Hematopoietic multipotent progenitor cell treated with erythropoietin and hydrocortisone succinate and interleukin-3 and kit ligand, for 6 days (in vitro differentiated cells): ENCODE measurements around the gene PXDN.

Source experiments
- DNase-seq: peaks from one replicate; pipeline ENCODE4 v3.0.0-alpha.2; 2015

The PXDN gene

DNA sequence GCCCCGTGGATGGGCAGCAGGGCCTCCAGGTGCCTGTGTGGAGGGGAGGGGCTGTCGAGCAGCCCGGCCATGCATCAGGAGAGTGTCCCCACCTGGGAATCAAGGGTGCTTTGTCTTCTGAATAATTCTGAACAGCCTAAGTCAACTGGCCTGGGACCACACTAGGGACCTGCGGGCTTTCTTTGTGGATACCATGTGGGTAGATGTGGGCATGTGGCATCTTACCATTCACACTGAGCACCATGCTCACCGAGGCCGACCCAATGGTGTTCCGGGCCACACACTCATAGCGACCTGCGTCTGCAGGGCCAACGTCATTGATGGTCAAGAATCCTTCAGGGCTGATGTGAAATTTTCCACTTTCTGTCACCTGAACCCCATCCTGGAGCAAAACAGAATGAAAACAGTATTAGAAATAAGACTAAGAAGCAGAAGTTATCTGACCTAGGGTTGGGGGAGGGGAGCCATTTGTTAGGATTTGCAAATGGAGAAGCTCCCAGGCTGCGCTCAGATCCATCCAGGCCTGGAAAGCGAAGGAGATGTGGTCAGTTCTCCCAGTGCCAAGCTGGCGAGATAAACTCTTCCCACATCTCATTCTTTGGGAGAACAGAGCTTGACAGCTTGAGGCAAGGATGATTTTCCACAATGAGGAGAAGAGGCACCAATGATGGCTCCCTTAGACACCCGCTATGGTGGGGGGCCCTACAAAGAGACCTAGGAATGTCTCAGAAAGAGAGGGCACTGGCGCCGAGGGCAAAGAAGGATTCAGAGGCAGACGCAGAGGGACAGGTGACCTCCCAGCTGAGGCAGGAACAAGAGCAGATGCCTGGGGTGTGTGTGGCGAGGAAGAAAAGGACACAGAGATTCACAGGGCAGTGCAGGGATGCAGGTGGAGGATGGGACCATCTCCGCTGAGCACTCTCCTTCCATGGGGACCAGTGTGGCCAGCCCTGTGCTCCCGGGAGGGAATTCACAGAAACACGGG, 83.4 kb downstream of the PXDN start:
- DNase-seq = no peak

GRCh38 chr2:1659951-1660565, 84.3 kb downstream of the PXDN start:
- DNase-seq = no peak

DNA sequence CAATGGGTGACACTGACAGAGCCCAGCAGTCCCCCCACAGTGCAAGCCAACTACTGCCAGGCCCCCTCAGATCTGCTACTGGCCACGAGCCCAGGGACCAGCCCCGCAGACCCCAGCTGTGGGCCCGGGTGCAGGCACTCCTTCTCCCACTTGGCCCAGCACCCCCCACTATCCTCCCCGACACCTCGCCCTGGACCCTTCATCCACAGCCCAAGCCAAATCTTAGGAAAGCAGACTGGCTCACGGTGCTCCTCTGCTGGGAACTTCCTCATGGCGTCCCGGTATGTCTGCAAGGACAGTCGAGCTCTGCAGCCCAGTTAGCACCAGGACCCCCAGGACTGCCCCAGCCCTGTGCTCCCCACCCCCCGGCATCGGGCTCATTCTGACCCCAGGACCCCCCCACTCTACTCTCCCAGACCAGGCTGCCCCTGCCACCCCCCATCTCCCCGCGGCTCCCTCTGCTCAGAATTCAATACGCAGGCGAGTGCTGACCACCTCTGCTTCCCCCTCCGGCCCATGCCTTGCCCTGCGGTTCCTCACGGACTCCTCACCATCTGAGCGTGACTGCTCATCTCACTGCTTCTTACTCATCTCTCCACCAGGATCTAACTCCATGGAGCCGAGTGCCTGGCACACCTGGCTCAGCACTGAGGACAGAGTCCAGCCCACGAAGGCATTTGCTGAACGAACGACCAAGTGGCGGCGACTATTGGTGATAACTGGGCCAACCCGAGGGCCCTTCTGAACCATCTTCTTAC, 85.7 kb downstream of the PXDN start:
- no peak for DNase-seq

DNA sequence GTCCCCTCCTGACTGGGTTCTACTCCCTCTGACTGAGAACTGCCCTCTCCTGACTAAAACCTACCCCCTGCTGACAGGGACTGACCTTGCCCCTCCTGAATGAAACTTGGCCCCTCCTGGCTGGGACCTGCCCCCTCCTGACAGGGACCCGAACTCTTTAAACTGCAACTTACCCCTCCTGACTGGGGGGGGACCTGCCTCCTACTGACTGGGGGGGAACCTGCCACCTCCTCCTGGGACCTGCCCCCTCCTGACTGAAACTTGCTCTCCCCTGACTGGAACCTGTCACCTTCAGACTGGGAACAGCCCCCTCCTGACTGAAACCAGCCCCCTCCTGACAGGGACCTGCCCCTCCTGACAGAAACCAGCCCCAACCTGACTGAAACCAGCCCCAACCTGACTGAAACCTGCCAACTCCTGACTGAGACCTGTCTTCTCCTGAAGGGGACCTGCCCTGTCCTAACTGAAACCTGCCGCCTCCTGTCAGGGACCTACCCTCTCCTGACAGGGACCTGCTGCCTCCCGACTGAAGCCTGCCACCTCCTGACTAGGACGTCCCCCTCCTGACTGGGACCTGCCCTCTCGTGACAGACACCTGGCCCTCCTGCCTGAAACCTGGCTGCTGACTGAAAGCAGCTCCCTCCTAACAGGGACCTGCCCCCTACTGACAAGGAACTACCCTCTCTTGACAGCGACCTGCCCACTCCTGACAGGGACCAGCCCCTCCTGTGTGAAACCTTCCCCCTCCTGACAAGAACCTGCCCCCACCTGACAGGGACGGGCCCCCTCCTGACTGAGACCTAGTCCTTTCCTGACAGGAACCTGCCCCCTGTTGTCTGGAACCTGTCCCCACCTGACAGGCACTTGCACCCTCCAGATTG, 87.1 kb downstream of the PXDN start:
- DNase-seq = no peak

- DNase-seq = no peak
Measured at GRCh38 chr2:1656326-1656960, 87.9 kb downstream of the PXDN start.

DNA sequence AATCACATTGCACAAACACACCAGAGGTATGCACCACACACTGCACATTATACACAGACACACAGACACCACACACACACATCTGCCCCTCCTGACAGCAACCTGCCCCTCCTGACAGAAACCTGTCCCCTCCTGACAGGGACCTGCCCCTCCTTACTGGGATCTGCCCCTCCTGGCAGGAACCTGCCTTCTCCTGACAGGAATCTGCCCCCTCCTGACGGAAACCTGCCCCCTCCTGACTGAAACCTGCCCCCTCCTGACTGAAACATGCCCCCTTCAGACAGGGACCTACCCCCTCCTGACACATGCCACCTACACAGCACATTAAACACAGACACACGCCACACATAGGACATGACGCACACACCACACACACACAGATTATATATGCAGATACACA, 88.9 kb downstream of the PXDN start:
- no peak for DNase-seq

- DNase-seq = no peak
Measured at GRCh38 chr2:1654696-1655374, 89.5 kb downstream of the PXDN start.

- no peak for DNase-seq
Measured at GRCh38 chr2:1653956-1654695, 90.2 kb downstream of the PXDN start.

- no peak for DNase-seq
Measured at GRCh38 chr2:1652034-1652790, 92.1 kb downstream of the PXDN start.

GRCh38 chr2:1651121-1652033, 92.9 kb downstream of the PXDN start:
- DNase-seq = no peak

- DNase-seq = no peak
Measured at GRCh38 chr2:1650085-1650872, 94.0 kb downstream of the PXDN start.

DNA sequence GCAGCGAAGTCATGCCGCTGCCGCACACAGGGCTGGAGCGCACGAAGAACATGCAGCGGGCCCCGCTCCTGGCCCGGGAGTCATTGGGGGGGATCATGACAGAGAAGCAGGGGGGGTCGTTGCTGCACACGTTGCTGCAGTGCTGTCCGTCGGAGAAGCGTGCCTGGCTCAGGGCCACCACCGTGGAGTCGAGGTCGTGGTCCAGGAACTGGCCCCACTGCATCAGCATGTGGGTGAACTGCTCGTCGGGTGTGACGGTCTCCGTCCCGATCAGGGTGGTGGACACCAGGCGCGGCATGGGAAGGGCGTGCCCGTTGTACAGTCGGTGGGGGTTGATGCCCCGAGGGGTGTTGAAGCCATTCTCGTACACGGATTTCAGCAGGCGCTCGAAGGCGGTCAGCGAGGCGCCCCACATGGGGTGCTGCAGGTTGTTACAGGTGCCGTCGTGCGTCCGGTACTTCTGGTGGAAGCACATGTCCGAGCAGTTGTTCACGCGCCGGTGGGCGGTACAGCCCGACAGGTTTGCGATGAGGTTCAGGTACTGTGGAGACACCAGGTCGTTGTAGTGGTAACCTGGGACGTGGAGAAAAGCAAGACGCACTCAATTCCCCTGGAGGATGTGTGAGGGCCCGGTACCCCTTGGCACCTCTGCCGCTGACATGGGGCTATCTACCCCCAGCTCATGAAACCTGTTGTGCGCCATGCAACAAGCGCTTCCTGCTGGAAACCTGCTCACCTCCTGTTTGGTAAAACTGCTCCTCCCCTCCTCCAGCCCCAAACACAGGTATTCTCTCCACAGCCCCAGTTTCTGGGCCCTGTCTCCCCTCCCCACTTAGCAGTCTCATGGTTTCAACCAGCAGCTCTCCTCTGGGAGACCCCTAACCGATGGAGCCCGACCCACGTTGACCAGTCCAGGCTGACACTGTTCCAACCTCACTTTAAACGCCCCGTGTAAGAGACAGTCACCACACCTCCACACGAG, 94.9 kb downstream of the PXDN start:
- no peak for DNase-seq

GRCh38 chr2:1648241-1649102, 95.8 kb downstream of the PXDN start:
- no peak for DNase-seq

GRCh38 chr2:1647417-1648240, 96.7 kb downstream of the PXDN start:
- no peak for DNase-seq
